ENCODE measurements around the gene GRK1. TPM values are rescaled to one million over a fixed set of nuclear protein-coding genes. Genes with fewer than 3 reads are reported as not detected.

GRK1 gene
- total and polyA plus RNA-seq, 2 of the 8 experiments (the other 6 are each of a cell fraction or from before 2014, with no cell fraction given), result 0.12 TPM; not detected in 1

DNA sequence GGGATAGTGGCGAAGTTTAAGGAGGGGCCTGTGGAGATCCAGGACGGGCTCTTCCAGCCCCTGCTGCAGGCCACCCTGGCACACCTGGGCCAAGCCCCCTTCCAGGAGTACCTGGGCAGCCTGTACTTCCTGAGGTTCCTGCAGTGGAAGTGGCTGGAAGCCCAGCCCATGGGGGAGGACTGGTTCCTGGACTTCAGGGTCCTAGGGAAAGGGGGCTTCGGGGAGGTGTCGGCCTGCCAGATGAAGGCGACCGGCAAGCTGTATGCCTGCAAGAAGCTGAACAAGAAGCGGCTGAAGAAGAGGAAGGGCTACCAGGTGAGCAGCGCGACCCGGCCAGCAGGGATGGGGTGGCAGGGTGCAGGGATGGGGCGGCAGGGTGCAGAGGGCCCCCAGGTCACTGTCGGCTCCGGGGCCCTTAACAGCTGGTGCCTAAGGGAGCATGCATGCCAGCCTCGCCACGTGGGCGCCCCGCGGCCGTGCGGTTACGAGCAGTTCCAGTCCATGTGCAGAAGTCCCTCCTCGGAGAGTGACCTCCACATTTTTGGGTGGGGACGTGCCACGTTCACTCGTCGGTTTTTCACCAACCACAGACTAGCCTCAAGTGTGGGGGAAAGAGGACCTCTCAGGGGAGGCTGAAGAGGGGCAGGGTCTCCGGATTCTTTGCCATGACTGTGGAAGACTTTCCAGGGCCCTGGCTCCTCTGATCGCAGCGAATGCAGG, 912 bp downstream of the GRK1 start (continued):
- no peak for TF ChIP-seq RAD21 (IDR thresholded peaks at IDR 0.05 in 1 of 2, conservative IDR thresholded peaks at IDR 0.05 in 1 of 2; ENCODE audit: low read depth in 2 of 2, low read length in 2 of 2)
